Central memory CD4-positive, alpha-beta T cell (primary cell): ENCODE results near the gene AMN.

Experiments used
- DNase-seq: peaks from one replicate; pipeline ENCODE4 v3.0.0; 2022

The AMN gene

GRCh38 chr14:102969901-102970300 lies 47.4 kb downstream of the AMN start:
- no peak for DNase-seq

GRCh38 chr14:102970496-102970895 lies 48.0 kb downstream of the AMN start:
- DNase-seq: no peak

- no peak for DNase-seq
Measured at GRCh38 chr14:102971314-102971713, 48.9 kb downstream of the AMN start.

GRCh38 chr14:102971836-102972606 lies 49.6 kb downstream of the AMN start:
- no peak for DNase-seq

GRCh38 chr14:102973706-102974285 lies 51.3 kb downstream of the AMN start:
- no peak for DNase-seq

- DNase-seq: no peak
Measured at GRCh38 chr14:102975662-102976061, 53.2 kb downstream of the AMN start.

GRCh38 chr14:102977475-102977874 lies 55.0 kb downstream of the AMN start:
- DNase-seq: no peak

- no peak for DNase-seq
Measured at GRCh38 chr14:102979406-102979805, 56.9 kb downstream of the AMN start.

GRCh38 chr14:102980409-102980810 lies 57.9 kb downstream of the AMN start:
- no peak for DNase-seq
